ENCODE measurements around the gene STPG1. TPM values are rescaled to one million over a fixed set of nuclear protein-coding genes. Genes with fewer than 3 reads are reported as not detected.
"Not testable (repeated sequence)": the region's sequence is repeated elsewhere in the genome, so short reads cannot be mapped to it uniquely, and the experiment has no call there.

The STPG1 gene
- total RNA-seq (2014; rRNA removed; shearing (Covaris generic); ENCODE audit: low replicate concordance), result 3.5 and 9.2 TPM in 2 replicates

GRCh38 chr1:24413350-24414163, at the start of gene STPG1:
Gene STPG1 (minus strand): TSS chr1:24413782. CDS start chr1:24401388, 12,394 bp downstream.
- Histone ChIP-seq H3K9me3 (ENCODE audit: low read length) (no peaks in the 10 kb centered on the region), H3K9ac (ENCODE audit: low read length) (peak within 1 kb of the TSS; percentile 80), H2AFZ (ENCODE audit: low read length) (peak within 1 kb of the TSS; percentile 73), H3K4me3 (ENCODE audit: low read length) (peak within 1 kb of the TSS; percentile 84), H3K9me2 (replicated peaks; ENCODE audit: insufficient read depth, low read length) (no peaks in the 10 kb centered on the region), H3K27me3 (ENCODE audit: low read length) (no peaks in the 10 kb centered on the region), H3K4me1 (ENCODE audit: low read length) (peaks cover 42% of the 10 kb centered on the region), H3K36me3 (ENCODE audit: insufficient read depth, low read length) (no peaks in the 10 kb centered on the region), H3K79me2 (ENCODE audit: low read length) (peaks cover 47% of the 10 kb centered on the region), H3K4me2 (ENCODE audit: low read depth, low read length, poor library complexity, severe bottlenecking) (peak within 1 kb of the TSS; percentile 90), H4K20me1 (ENCODE audit: insufficient read depth, low read depth, low read length) (no peaks in the 10 kb centered on the region), H3K27ac (ENCODE audit: low read length) (no peak within 1 kb of the TSS)
- peak; percentile 97 for DNase-seq

DNA sequence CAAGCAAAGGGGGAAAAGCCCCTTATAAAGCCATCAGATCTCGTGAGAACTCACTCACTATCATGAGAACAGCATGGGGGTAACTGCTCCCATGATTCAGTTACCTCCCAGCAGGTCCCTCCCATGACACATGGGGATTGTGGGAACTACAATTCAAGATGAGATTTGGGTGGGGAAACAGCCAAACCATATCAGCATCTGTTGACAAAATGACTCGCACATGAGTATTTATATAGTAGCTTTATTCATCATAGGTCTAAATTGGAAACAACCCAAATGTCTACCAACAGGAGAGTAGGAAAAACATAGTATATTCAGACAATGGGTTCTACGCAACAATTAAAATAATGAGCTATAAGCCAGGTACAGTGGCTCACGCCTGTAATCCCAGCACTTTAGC, 48.5 kb upstream of the STPG1 start:
- not testable (repeated sequence) for H2AFZ ChIP-seq (ENCODE audit: low read length); H3K79me2 ChIP-seq (ENCODE audit: low read length); H3K9ac ChIP-seq (ENCODE audit: low read length); H3K4me1 ChIP-seq (ENCODE audit: low read length); H3K9me3 ChIP-seq (ENCODE audit: low read length); H4K20me1 ChIP-seq (ENCODE audit: insufficient read depth, low read depth, low read length); H3K4me2 ChIP-seq (ENCODE audit: low read depth, low read length, poor library complexity, severe bottlenecking); H3K9me2 ChIP-seq (replicated peaks; ENCODE audit: insufficient read depth, low read length); DNase-seq; H3K4me3 ChIP-seq (ENCODE audit: low read length); H3K27ac ChIP-seq (ENCODE audit: low read length); H3K27me3 ChIP-seq (ENCODE audit: low read length)
- H3K36me3 ChIP-seq (ENCODE audit: insufficient read depth, low read length), result peaks cover 28% of the 10 kb centered on the region

DNA sequence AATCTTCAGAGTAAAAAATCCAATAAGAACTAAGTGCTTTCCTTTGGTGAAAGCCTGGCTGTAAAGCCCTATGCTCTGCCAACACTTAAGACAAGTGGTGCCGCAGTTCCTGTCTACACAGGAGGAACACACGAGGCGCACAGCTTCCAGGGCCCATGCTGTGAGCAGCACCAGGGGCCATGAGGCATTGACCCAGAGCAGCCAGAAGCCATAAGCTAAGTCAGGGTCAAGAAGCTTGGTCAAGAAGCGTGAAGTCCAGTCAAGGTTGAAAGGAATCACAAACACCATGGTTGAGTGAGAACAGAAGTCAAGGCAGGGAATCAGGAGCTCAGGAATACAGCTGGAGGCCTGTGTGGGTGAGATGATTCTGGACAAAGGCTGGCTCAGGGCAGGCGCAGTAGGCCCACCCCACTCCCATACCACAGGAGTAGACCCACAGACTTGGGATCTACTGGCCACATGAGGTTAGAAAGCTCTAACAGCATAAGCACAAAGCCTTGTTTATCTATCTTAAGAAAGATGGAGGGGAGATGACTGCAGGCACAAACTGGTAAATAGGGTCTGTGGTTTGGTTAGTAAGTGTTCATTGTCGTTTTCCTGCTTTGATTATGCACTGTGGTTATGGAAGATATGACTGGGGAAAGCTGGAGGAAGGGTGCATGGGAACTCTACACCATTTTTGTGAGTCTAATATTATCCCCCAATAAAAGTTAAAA, 46.1 kb upstream of the STPG1 start:
- Histone ChIP-seq H3K36me3 (ENCODE audit: insufficient read depth, low read length) (peaks cover 26% of the 10 kb centered on the region), H2AFZ (ENCODE audit: low read length) (no peak overlapping the region)

DNA sequence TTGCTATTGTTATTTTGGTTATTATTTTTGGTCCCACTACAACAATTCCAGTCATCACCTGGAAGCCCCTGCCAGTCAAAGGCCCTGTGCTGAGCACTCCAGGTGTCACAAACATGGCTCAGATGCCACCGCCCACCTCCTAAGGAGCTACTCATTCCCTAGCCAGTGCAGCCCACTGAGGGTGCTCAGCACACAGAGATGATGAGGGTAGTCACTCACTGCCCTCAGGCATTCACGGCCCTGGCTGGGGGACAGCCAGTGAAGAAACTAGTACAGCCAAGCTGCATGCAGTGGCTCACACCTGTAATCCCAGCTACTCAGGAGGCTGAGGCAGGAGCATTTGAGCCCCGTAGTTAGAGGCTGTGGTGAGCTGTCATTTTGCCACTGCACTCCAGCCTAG, 44.3 kb upstream of the STPG1 start:
- no peak for DNase-seq
- Histone ChIP-seq H3K9me2 (replicated peaks; ENCODE audit: insufficient read depth, low read length) (no peaks in the 10 kb centered on the region), H3K4me1 (ENCODE audit: low read length) (no peaks in the 10 kb centered on the region), H3K79me2 (ENCODE audit: low read length) (no peaks in the 10 kb centered on the region), H3K9ac (ENCODE audit: low read length) (no peak overlapping the region), H3K9me3 (ENCODE audit: low read length) (no peaks in the 10 kb centered on the region), H4K20me1 (ENCODE audit: insufficient read depth, low read depth, low read length) (no peaks in the 10 kb centered on the region), H3K27me3 (ENCODE audit: low read length) (no peaks in the 10 kb centered on the region), H3K27ac (ENCODE audit: low read length) (no peak overlapping the region), H2AFZ (ENCODE audit: low read length) (no peak overlapping the region), H3K4me2 (ENCODE audit: low read depth, low read length, poor library complexity, severe bottlenecking) (no peak overlapping the region), H3K36me3 (ENCODE audit: insufficient read depth, low read length) (peaks cover 26% of the 10 kb centered on the region), H3K4me3 (ENCODE audit: low read length) (no peak overlapping the region)

More for the DNA sequence above, 46.1 kb upstream of the STPG1 start:
- Histone ChIP-seq H3K9me2 (replicated peaks; ENCODE audit: insufficient read depth, low read length) (no peaks in the 10 kb centered on the region), H3K27me3 (ENCODE audit: low read length) (no peaks in the 10 kb centered on the region), H4K20me1 (ENCODE audit: insufficient read depth, low read depth, low read length) (no peaks in the 10 kb centered on the region), H3K4me2 (ENCODE audit: low read depth, low read length, poor library complexity, severe bottlenecking) (no peak overlapping the region), H3K4me1 (ENCODE audit: low read length) (no peaks in the 10 kb centered on the region), H3K4me3 (ENCODE audit: low read length) (no peak overlapping the region), H3K9me3 (ENCODE audit: low read length) (no peaks in the 10 kb centered on the region), H3K79me2 (ENCODE audit: low read length) (no peaks in the 10 kb centered on the region), H3K27ac (ENCODE audit: low read length) (no peak overlapping the region), H3K9ac (ENCODE audit: low read length) (no peak overlapping the region)
- DNase-seq, result no peak

DNA sequence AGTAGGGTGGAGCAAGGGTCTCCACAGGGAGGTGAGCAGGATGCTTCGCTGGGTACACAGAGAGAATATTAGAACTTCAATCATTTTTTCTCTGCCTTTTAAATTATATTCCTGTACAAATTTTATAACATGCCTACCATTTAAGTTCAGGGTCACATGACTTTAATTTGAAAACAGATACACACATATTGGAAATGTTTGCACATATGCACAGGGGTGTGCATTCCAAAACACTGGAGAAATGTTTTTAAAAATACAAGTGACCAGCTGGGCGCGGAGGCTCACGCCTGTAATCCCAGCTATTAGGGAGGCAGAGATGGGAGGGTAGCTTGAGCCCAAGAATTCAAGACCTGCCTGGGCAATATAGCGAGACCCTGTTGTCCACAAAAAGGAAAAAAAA, 41.7 kb upstream of the STPG1 start:
- Histone ChIP-seq H3K36me3 (ENCODE audit: insufficient read depth, low read length) (peaks cover 19% of the 10 kb centered on the region), H3K27ac (ENCODE audit: low read length) (no peak overlapping the region), H3K79me2 (ENCODE audit: low read length) (no peaks in the 10 kb centered on the region)

DNA sequence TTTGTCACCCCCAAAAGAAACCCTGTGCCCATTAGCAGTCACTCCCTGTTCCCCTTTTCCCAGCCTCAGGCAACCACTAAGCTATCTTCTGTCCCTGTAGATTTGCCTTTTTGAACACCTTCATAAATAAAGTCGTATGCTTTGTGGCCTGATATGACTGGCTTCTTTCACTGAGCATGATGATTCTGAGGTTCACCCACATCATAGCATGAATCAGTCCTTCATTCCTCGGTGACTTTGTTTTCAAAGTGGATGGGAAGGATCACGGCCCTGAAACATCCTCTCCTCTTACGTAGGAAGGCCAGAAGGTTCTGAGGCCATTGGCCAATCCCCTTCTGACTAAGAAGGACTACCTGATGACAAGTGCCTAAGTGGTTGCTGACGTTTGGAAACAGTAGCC, 41.1 kb upstream of the STPG1 start:
- Histone ChIP-seq H2AFZ (ENCODE audit: low read length) (no peak overlapping the region), H3K27ac (ENCODE audit: low read length) (no peak overlapping the region), H3K9me3 (ENCODE audit: low read length) (no peaks in the 10 kb centered on the region), H3K27me3 (ENCODE audit: low read length) (no peaks in the 10 kb centered on the region), H4K20me1 (ENCODE audit: insufficient read depth, low read depth, low read length) (no peaks in the 10 kb centered on the region), H3K4me1 (ENCODE audit: low read length) (no peaks in the 10 kb centered on the region), H3K9ac (ENCODE audit: low read length) (no peak overlapping the region), H3K9me2 (replicated peaks; ENCODE audit: insufficient read depth, low read length) (no peaks in the 10 kb centered on the region), H3K79me2 (ENCODE audit: low read length) (no peaks in the 10 kb centered on the region), H3K36me3 (ENCODE audit: insufficient read depth, low read length) (peaks cover 13% of the 10 kb centered on the region), H3K4me2 (ENCODE audit: low read depth, low read length, poor library complexity, severe bottlenecking) (no peak overlapping the region), H3K4me3 (ENCODE audit: low read length) (no peak overlapping the region)
- no peak for DNase-seq

More for the DNA sequence above, 41.7 kb upstream of the STPG1 start:
- Histone ChIP-seq H3K9ac (ENCODE audit: low read length) (no peak overlapping the region), H2AFZ (ENCODE audit: low read length) (no peak overlapping the region), H3K4me3 (ENCODE audit: low read length) (no peak overlapping the region), H3K4me2 (ENCODE audit: low read depth, low read length, poor library complexity, severe bottlenecking) (no peak overlapping the region), H4K20me1 (ENCODE audit: insufficient read depth, low read depth, low read length) (no peaks in the 10 kb centered on the region), H3K9me3 (ENCODE audit: low read length) (no peaks in the 10 kb centered on the region), H3K9me2 (replicated peaks; ENCODE audit: insufficient read depth, low read length) (no peaks in the 10 kb centered on the region), H3K27me3 (ENCODE audit: low read length) (no peaks in the 10 kb centered on the region), H3K4me1 (ENCODE audit: low read length) (no peaks in the 10 kb centered on the region)
- DNase-seq, result no peak

DNA sequence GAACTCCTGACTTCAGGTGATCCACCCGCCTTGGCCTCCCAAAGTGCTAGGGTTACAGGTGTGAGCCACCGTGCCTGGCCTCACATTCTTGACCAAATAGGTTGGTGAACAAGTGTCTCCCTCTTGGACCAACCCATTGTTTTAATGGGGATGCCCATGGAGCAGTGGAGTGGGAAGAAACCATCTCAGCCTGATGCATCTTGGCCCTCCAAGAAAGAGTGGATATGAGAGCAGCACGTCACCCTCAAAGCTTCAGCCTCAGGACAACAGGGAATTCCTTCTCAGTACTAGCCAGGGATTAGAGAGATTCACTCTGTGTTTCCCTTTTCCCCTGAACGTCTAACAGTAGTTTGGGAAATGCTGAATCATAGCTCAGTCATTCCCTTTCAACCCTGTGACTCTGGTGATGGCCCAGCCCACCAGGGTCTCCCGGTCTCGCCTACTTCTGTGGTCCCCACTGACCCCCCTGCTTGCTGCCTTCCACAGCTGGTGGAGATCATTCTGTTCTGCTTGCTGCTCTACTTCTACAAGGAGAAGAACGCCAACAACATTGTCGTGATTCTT, 39.4 kb upstream of the STPG1 start:
- no peaks in the 10 kb centered on the region for H3K79me2 ChIP-seq (ENCODE audit: low read length)
- no peak for DNase-seq
- H2AFZ ChIP-seq (ENCODE audit: low read length), result no peak overlapping the region
- no peak overlapping the region for H3K9ac ChIP-seq (ENCODE audit: low read length)
- H3K4me3 ChIP-seq (ENCODE audit: low read length), result no peak overlapping the region
- no peaks in the 10 kb centered on the region for H3K27me3 ChIP-seq (ENCODE audit: low read length)
- H3K27ac ChIP-seq (ENCODE audit: low read length), result no peak overlapping the region
- H3K4me1 ChIP-seq (ENCODE audit: low read length), result no peaks in the 10 kb centered on the region
- no peaks in the 10 kb centered on the region for H3K9me3 ChIP-seq (ENCODE audit: low read length)
- no peak overlapping the region for H3K4me2 ChIP-seq (ENCODE audit: low read depth, low read length, poor library complexity, severe bottlenecking)
- H3K9me2 ChIP-seq (replicated peaks; ENCODE audit: insufficient read depth, low read length), result no peaks in the 10 kb centered on the region
- H4K20me1 ChIP-seq (ENCODE audit: insufficient read depth, low read depth, low read length), result no peaks in the 10 kb centered on the region
- peaks cover 9% of the 10 kb centered on the region; the same call in 1 of the 2 replicates for H3K36me3 ChIP-seq (ENCODE audit: insufficient read depth, low read length)

GRCh38 chr1:24451746-24452145, 38.2 kb upstream of the STPG1 start:
- DNase-seq, result no peak
- Histone ChIP-seq H3K9me2 (replicated peaks; ENCODE audit: insufficient read depth, low read length) (no peaks in the 10 kb centered on the region), H3K79me2 (ENCODE audit: low read length) (no peaks in the 10 kb centered on the region), H3K9ac (ENCODE audit: low read length) (no peak overlapping the region), H3K4me3 (ENCODE audit: low read length) (no peak overlapping the region), H3K4me2 (ENCODE audit: low read depth, low read length, poor library complexity, severe bottlenecking) (no peak overlapping the region), H3K9me3 (ENCODE audit: low read length) (no peaks in the 10 kb centered on the region), H3K36me3 (ENCODE audit: insufficient read depth, low read length) (0 out of 2 replicates have a peak, but pooled peaks cover 4% of the 10 kb centered on the region), H3K4me1 (ENCODE audit: low read length) (no peaks in the 10 kb centered on the region), H2AFZ (ENCODE audit: low read length) (no peak overlapping the region), H3K27me3 (ENCODE audit: low read length) (no peaks in the 10 kb centered on the region), H3K27ac (ENCODE audit: low read length) (no peak overlapping the region), H4K20me1 (ENCODE audit: insufficient read depth, low read depth, low read length) (no peaks in the 10 kb centered on the region)

Data from Karpas-422 (cell line).